DOHH2 (cell line): ENCODE data around the gene APCDD1L.

Experiments used
- H3F3A ChIP-seq: fragments of 200-600 bp; sonication (generic), shearing (Covaris generic); 2 replicates; pipeline ENCODE4 v1.6.0; 2016; ENCODE audit warnings: antibody characterized with exemption, mild to moderate bottlenecking; ENCODE audit not compliant: control insufficient read depth, insufficient read depth
- H3K27ac ChIP-seq: fragments of 200-600 bp; sonication (generic); 2 replicates; pipeline ENCODE4 v1.5.1; 2014; ENCODE audit warnings: low read depth, mild to moderate bottlenecking, low read length, moderate library complexity
- H3K27me3 ChIP-seq: fragments of 200-600 bp; sonication (generic); 2 replicates; pipeline ENCODE4 v1.6.1; 2014; ENCODE audit warnings: mild to moderate bottlenecking, low read length, mixed read lengths; ENCODE audit not compliant: control insufficient read depth
- H3K36me3 ChIP-seq: fragments of 200-600 bp; sonication (generic); 2 replicates; pipeline ENCODE4 v1.6.1; 2014; ENCODE audit warnings: mild to moderate bottlenecking, low read length, moderate library complexity, mixed read lengths; ENCODE audit not compliant: control insufficient read depth
- H3K4me1 ChIP-seq: fragments of 200-600 bp; sonication (generic); 2 replicates; pipeline ENCODE4 v1.6.1; 2014; ENCODE audit warnings: mild to moderate bottlenecking, low read length, mixed read lengths; ENCODE audit not compliant: control insufficient read depth
- H3K4me2 ChIP-seq: fragments of 200-600 bp; sonication (generic); 2 replicates; pipeline ENCODE4 v1.6.0; 2014; ENCODE audit warnings: mild to moderate bottlenecking, low read length, moderate library complexity
- H3K4me3 ChIP-seq: fragments of 200-600 bp; sonication (generic); 2 replicates; pipeline ENCODE4 v1.5.1; 2014; ENCODE audit warnings: mild to moderate bottlenecking, low read length, mixed read lengths
- H3K79me2 ChIP-seq: fragments of 200-600 bp; sonication (generic); 2 replicates; pipeline ENCODE4 v1.6.1; 2014; ENCODE audit warnings: mild to moderate bottlenecking, low read length, mixed read lengths; ENCODE audit not compliant: control insufficient read depth
- H3K9me2 ChIP-seq: fragments of 200-600 bp; sonication (generic); replicated peaks from 2 replicates; pipeline ENCODE4 v1.6.1; 2014; ENCODE audit warnings: mild to moderate bottlenecking, low read length, mixed read lengths; ENCODE audit not compliant: control insufficient read depth
- H3K9me3 ChIP-seq: fragments of 200-600 bp; sonication (generic); 2 replicates; pipeline ENCODE4 v1.6.1; 2014; ENCODE audit warnings: antibody characterized with exemption, low read length, mixed read lengths; ENCODE audit not compliant: control insufficient read depth, insufficient read depth
- H4K20me1 ChIP-seq: fragments of 200-600 bp; sonication (generic); 2 replicates; pipeline ENCODE4 v1.6.0; 2014; ENCODE audit warnings: low read depth, mild to moderate bottlenecking, antibody characterized with exemption, low read length, moderate library complexity; ENCODE audit not compliant: control insufficient read depth, insufficient read depth
- CTCF ChIP-seq: fragments of 200-600 bp; sonication (generic); IDR thresholded peaks from one replicate; pipeline ENCODE4 v1.5.1; 2014; ENCODE audit warnings: antibody characterized with exemption, mild to moderate bottlenecking, low read depth, low read length; ENCODE audit not compliant: poor library complexity, severe bottlenecking
- EZH2phosphoT487 ChIP-seq: fragments of 200-600 bp; sonication (generic); IDR thresholded peaks from 2 replicates; pipeline ENCODE4 v1.6.1; 2017; ENCODE audit warnings: borderline replicate concordance, mild to moderate bottlenecking, antibody characterized with exemption, low read length, moderate library complexity, mixed read lengths

APCDD1L gene

GRCh38 chr20:58446264-58446959, 68.8 kb downstream of the APCDD1L start:
- Histone ChIP-seq H3K27me3 (no peaks in the 10 kb centered on the region), H3K4me1 (no peaks in the 10 kb centered on the region), H4K20me1 (0 out of 2 replicates have a peak, but pooled peaks cover 10% of the 10 kb centered on the region), H3K36me3 (peaks cover 73% of the 10 kb centered on the region), H3K4me3 (no peak overlapping the region), H3K79me2 (peaks cover 7% of the 10 kb centered on the region; the same call in 1 of the 2 replicates), H3K4me2 (no peak overlapping the region), H3F3A (0 out of 2 replicates have a peak, but pooled peaks cover 4% of the 10 kb centered on the region), H3K9me2 (no peaks in the 10 kb centered on the region), H3K27ac (no peak overlapping the region), H3K9me3 (no peaks in the 10 kb centered on the region)
- TF ChIP-seq CTCF (no peak), EZH2phosphoT487 (no peak)

- Histone ChIP-seq H3K27ac (no peak overlapping the region), H3K4me1 (no peaks in the 10 kb centered on the region), H4K20me1 (0 out of 2 replicates have a peak, but pooled peaks cover 5% of the 10 kb centered on the region), H3F3A (0 out of 2 replicates have a peak, but pooled peaks cover 2% of the 10 kb centered on the region), H3K27me3 (no peaks in the 10 kb centered on the region), H3K9me2 (no peaks in the 10 kb centered on the region), H3K9me3 (no peaks in the 10 kb centered on the region), H3K36me3 (peaks cover 77% of the 10 kb centered on the region), H3K4me3 (no peak overlapping the region), H3K79me2 (peaks cover 10% of the 10 kb centered on the region), H3K4me2 (no peak overlapping the region)
- TF ChIP-seq EZH2phosphoT487 (no peak), CTCF (no peak)
Measured at GRCh38 chr20:58444746-58445255, 70.4 kb downstream of the APCDD1L start.

GRCh38 chr20:58441723-58442122, 73.5 kb downstream of the APCDD1L start:
- TF ChIP-seq CTCF (no peak), EZH2phosphoT487 (no peak)
- H3K4me3 ChIP-seq: no peak overlapping the region
- H3K9me3 ChIP-seq: no peaks in the 10 kb centered on the region
- peaks cover 37% of the 10 kb centered on the region for H3K79me2 ChIP-seq
- H3K9me2 ChIP-seq: no peaks in the 10 kb centered on the region
- H3K27ac ChIP-seq: no peak overlapping the region
- H3F3A ChIP-seq: 0 out of 2 replicates have a peak, but pooled peaks cover 2% of the 10 kb centered on the region
- peaks cover 4% of the 10 kb centered on the region; the same call in 1 of the 2 replicates for H3K4me1 ChIP-seq
- no peaks in the 10 kb centered on the region; the same call in 1 of the 2 replicates for H4K20me1 ChIP-seq
- H3K27me3 ChIP-seq: no peaks in the 10 kb centered on the region
- H3K4me2 ChIP-seq: no peak overlapping the region
- peaks cover 78% of the 10 kb centered on the region for H3K36me3 ChIP-seq
